Large intestine (tissue), 3 donors: ENCODE data around the gene YPEL1. TPM values are rescaled to one million over a fixed set of nuclear protein-coding genes. Genes with fewer than 3 reads are reported as not detected.

Source experiments
- DNase-seq, 2 donors: peaks; one replicate each; pipeline versions ENCODE4 v3.0.0 to v3.0.0-alpha.2; 2013
- H3K27ac ChIP-seq: one replicate; pipeline ENCODE4 v1.5.1; 2013; ENCODE audit warnings: low read length
- H3K27me3 ChIP-seq: 2 replicates; pipeline ENCODE4 v1.6.1; 2013; ENCODE audit warnings: low read length; ENCODE audit not compliant: control insufficient read depth, insufficient read depth
- H3K36me3 ChIP-seq: 2 replicates; pipeline ENCODE4 v1.6.1; 2013; ENCODE audit warnings: low read length; ENCODE audit not compliant: control insufficient read depth, insufficient read depth
- H3K4me1 ChIP-seq: one replicate; pipeline ENCODE4 v1.6.1; 2013; ENCODE audit warnings: low read length; ENCODE audit not compliant: control insufficient read depth, insufficient read depth
- H3K4me3 ChIP-seq: one replicate; pipeline ENCODE4 v1.5.1; 2013; ENCODE audit warnings: low read length
- H3K9me3 ChIP-seq: one replicate; pipeline ENCODE4 v1.6.1; 2013; ENCODE audit warnings: mild to moderate bottlenecking, low read depth, low read length, moderate library complexity; ENCODE audit not compliant: control insufficient read depth
- WGBS: methylation state at CpG from one replicate; pipeline ENCODE4 v1.1.5; 2013; ENCODE audit warnings: low lambda C conversion rate; ENCODE audit not compliant: insufficient coverage; 5-methylcytosine and 5-hydroxymethylcytosine counted together
- polyA plus RNA-seq: library from polyadenylated mRNA; unstranded; fragments of 120-200 nt; gene quantifications from one replicate; pipeline ENCODE4 v1.2.1, GENCODE V29; 2013

Gene YPEL1
- polyA plus RNA-seq, 1 donor: 4.1 TPM

GRCh38 chr22:21673534-21674321 is 61.9 kb downstream of the YPEL1 start:
- Histone ChIP-seq H3K4me3 (no peak overlapping the region), H3K4me1 (no peaks in the 10 kb centered on the region), H3K27ac (no peak overlapping the region), H3K36me3 (peaks cover 52% of the 10 kb centered on the region), H3K27me3 (no peaks in the 10 kb centered on the region), H3K9me3 (peaks cover 10% of the 10 kb centered on the region)
- DNase-seq: no peak
- no CpG with 5 or more reads among the region's 12 CpGs for WGBS

GRCh38 chr22:21672107-21672629 is 63.4 kb downstream of the YPEL1 start:
- H3K27ac ChIP-seq: no peak overlapping the region
- WGBS: 80% methylated on average over 1 of the region's 6 CpGs
- H3K27me3 ChIP-seq: no peaks in the 10 kb centered on the region
- peaks cover 52% of the 10 kb centered on the region for H3K36me3 ChIP-seq
- no peaks in the 10 kb centered on the region for H3K4me1 ChIP-seq
- H3K9me3 ChIP-seq: peaks cover 4% of the 10 kb centered on the region
- no peak overlapping the region for H3K4me3 ChIP-seq
- DNase-seq: no peak

GRCh38 chr22:21669026-21669425 is 66.6 kb downstream of the YPEL1 start:
- no CpG with 5 or more reads among the region's 9 CpGs for WGBS
- no peak for DNase-seq
- Histone ChIP-seq H3K9me3 (no peaks in the 10 kb centered on the region), H3K36me3 (peaks cover 35% of the 10 kb centered on the region), H3K27me3 (no peaks in the 10 kb centered on the region), H3K4me1 (peaks cover 5% of the 10 kb centered on the region), H3K4me3 (no peak overlapping the region), H3K27ac (peak overlapping the region; percentile 55)

GRCh38 chr22:21666786-21667185 is 68.8 kb downstream of the YPEL1 start:
- peak overlapping the region; percentile 89 for H3K4me3 ChIP-seq
- H3K36me3 ChIP-seq: peaks cover 12% of the 10 kb centered on the region
- no peaks in the 10 kb centered on the region for H3K9me3 ChIP-seq
- no peaks in the 10 kb centered on the region for H3K27me3 ChIP-seq
- DNase-seq: peak in 1 of 2 donors; percentile 24
- H3K4me1 ChIP-seq: peaks cover 5% of the 10 kb centered on the region
- peak overlapping the region; percentile 94 for H3K27ac ChIP-seq
- 40% methylated on average over 1 of the region's 16 CpGs for WGBS

- peaks cover 5% of the 10 kb centered on the region for H3K4me1 ChIP-seq
- peak overlapping the region; percentile 94 for H3K27ac ChIP-seq
- no peaks in the 10 kb centered on the region for H3K36me3 ChIP-seq
- no CpG with 5 or more reads among the region's 26 CpGs for WGBS
- no peaks in the 10 kb centered on the region for H3K9me3 ChIP-seq
- no peak for DNase-seq
- H3K27me3 ChIP-seq: peaks cover 4% of the 10 kb centered on the region
- H3K4me3 ChIP-seq: peak overlapping the region; percentile 89
These were observed 70.3 kb downstream of the YPEL1 start for GRCh38 chr22:21665047-21665851.

- Histone ChIP-seq H3K9me3 (no peaks in the 10 kb centered on the region), H3K4me1 (peaks cover 5% of the 10 kb centered on the region), H3K36me3 (no peaks in the 10 kb centered on the region), H3K27me3 (peaks cover 4% of the 10 kb centered on the region), H3K4me3 (no peak overlapping the region), H3K27ac (no peak overlapping the region)
- WGBS: no CpG with 5 or more reads among the region's 2 CpGs
- no peak for DNase-seq
These were observed 71.9 kb downstream of the YPEL1 start for GRCh38 chr22:21663738-21664137.

GRCh38 chr22:21661991-21662390 is 73.6 kb downstream of the YPEL1 start:
- H3K4me3 ChIP-seq: no peak overlapping the region
- no peaks in the 10 kb centered on the region for H3K36me3 ChIP-seq
- DNase-seq: no peak
- H3K27ac ChIP-seq: no peak overlapping the region
- H3K27me3 ChIP-seq: peaks cover 4% of the 10 kb centered on the region
- peaks cover 16% of the 10 kb centered on the region for H3K4me1 ChIP-seq
- WGBS: no CpG with 5 or more reads among the region's 5 CpGs
- peaks cover 2% of the 10 kb centered on the region for H3K9me3 ChIP-seq

- WGBS: no CpG with 5 or more reads among the region's 7 CpGs
- Histone ChIP-seq H3K4me3 (no peak overlapping the region), H3K27me3 (peaks cover 4% of the 10 kb centered on the region), H3K36me3 (no peaks in the 10 kb centered on the region), H3K27ac (no peak overlapping the region), H3K4me1 (peaks cover 17% of the 10 kb centered on the region), H3K9me3 (peaks cover 2% of the 10 kb centered on the region)
- no peak for DNase-seq
These were observed 74.7 kb downstream of the YPEL1 start for GRCh38 chr22:21660904-21661303.

GRCh38 chr22:21659864-21660525 is 75.6 kb downstream of the YPEL1 start:
- Histone ChIP-seq H3K4me3 (no peak overlapping the region), H3K27me3 (peaks cover 4% of the 10 kb centered on the region), H3K27ac (no peak overlapping the region), H3K36me3 (no peaks in the 10 kb centered on the region), H3K9me3 (peaks cover 2% of the 10 kb centered on the region), H3K4me1 (peaks cover 12% of the 10 kb centered on the region)
- WGBS: no CpG with 5 or more reads among the region's 7 CpGs
- no peak for DNase-seq
